K562 (cell line): Measurements from ENCODE around the gene ITGB2. TPM values are rescaled to one million over a fixed set of nuclear protein-coding genes. Genes with fewer than 3 reads are reported as not detected.

Experiments used
- ATAC-seq: fragments of 200-7000 bp; cut with Tn5 transposase; 3 replicates; pipeline ENCODE4 v1.9.1; 2020; ENCODE audit warnings: moderate library complexity
- BruUV-seq: library from RNA; stranded (reverse); fragments of 400-500 nt; replicated peaks from 2 replicates; lab custom pipeline; 2021; lab: Mats Ljungman, UMichigan
- CTCF ChIA-PET: fragments of 300-600 bp; formaldehyde crosslinking; extraction: SDS; loops from one replicate; lab custom pipeline; 2021; ENCODE audit warnings: low intra/inter-chr PET ratio; lab: Yijun Ruan, JAX
- POLR2A ChIA-PET: fragments of 300-600, 350-650 bp; sonication (Branson Sonifier 250); formaldehyde crosslinking; extraction: SDS; loops from one replicate; lab custom pipeline; 2021; ENCODE audit warnings: antibody characterized with exemption, inconsistent platforms; lab: Yijun Ruan, JAX
- DNase-seq, 4 experiments: peaks; one replicate each; pipeline versions ENCODE4 v3.0.0 to v3.0.0-alpha.2; 2011 to 2018; ENCODE audit warnings: low spot score in 3 of 4, mixed read lengths in 3 of 4; ENCODE audit errors: extremely low read depth in 1 of 4
- FAIRE-seq: peaks from 2 replicates; lab custom pipeline; 2011; peaks lifted over from hg19 to GRCh38; lab: Jason Lieb, UNC
- H2AFZ ChIP-seq: 2 replicates; pipeline ENCODE4 v1.6.0; 2011; ENCODE audit warnings: low read depth, low read length, control low read depth, inconsistent platforms
- H3K27ac ChIP-seq: fragments of 200-600 bp; 3 replicates; pipeline ENCODE4 v1.8.0; 2011; ENCODE audit warnings: low read depth, mild to moderate bottlenecking, control low read depth, inconsistent platforms, low read length, moderate library complexity, mixed read lengths; ENCODE audit errors: extremely low read depth
- H3K27me3 ChIP-seq, 2 experiments: fragments of 300-600 bp in 1 of 2; 2 replicates in 1 of 2; 3 replicates in 1 of 2; pipeline versions ENCODE4 v1.6.0 to v1.8.0; 2011; ENCODE audit warnings: inconsistent platforms in 2 of 2, low read length in 2 of 2, mild to moderate bottlenecking in 1 of 2, mixed read lengths in 1 of 2, moderate library complexity in 1 of 2; ENCODE audit not compliant: control insufficient read depth in 2 of 2, insufficient read depth in 2 of 2
- H3K36me3 ChIP-seq: fragments of 300-600 bp; 3 replicates; pipeline ENCODE4 v1.8.0; 2011; ENCODE audit warnings: mild to moderate bottlenecking, low read length, inconsistent platforms; ENCODE audit not compliant: control insufficient read depth, insufficient read depth
- H3K4me1 ChIP-seq, 2 experiments: fragments of 200-600 bp in 1 of 2; replicated peaks in 1 of 2; 2 replicates in 1 of 2; 3 replicates in 1 of 2; pipeline versions ENCODE4 v1.5.1 to v1.8.0; 2011; ENCODE audit warnings: inconsistent platforms in 2 of 2, low read length in 2 of 2, mild to moderate bottlenecking in 1 of 2, mixed read lengths in 1 of 2, moderate library complexity in 1 of 2; ENCODE audit not compliant: control insufficient read depth in 2 of 2, insufficient read depth in 2 of 2
- H3K4me2 ChIP-seq: 2 replicates; pipeline ENCODE4 v1.6.1; 2011; ENCODE audit warnings: low read length, control low read depth, inconsistent platforms, mixed read lengths; ENCODE audit not compliant: insufficient read depth
- H3K4me3 ChIP-seq: fragments of 200-600 bp; sonication (generic), shearing (Covaris generic); 2 replicates; pipeline ENCODE4 v1.5.1; 2016; ENCODE audit warnings: control low read depth, inconsistent platforms
- H3K79me2 ChIP-seq: fragments of 200-600 bp; 3 replicates; pipeline ENCODE4 v1.8.0; 2011; ENCODE audit warnings: low read length, inconsistent platforms; ENCODE audit not compliant: control insufficient read depth, insufficient read depth
- H3K9ac ChIP-seq, 2 experiments: 2 replicates each; pipeline versions ENCODE4 v1.6.0 to v1.6.1; 2011; ENCODE audit warnings: low read depth in 2 of 2, low read length in 2 of 2, control low read depth in 1 of 2, inconsistent platforms in 1 of 2, mild to moderate bottlenecking in 1 of 2, mixed read lengths in 1 of 2; ENCODE audit not compliant: insufficient read depth in 1 of 2
- H3K9me1 ChIP-seq: one replicate; pipeline ENCODE4 v1.6.0; 2011; ENCODE audit warnings: inconsistent platforms, mild to moderate bottlenecking, low read length, moderate library complexity; ENCODE audit not compliant: control insufficient read depth, insufficient read depth
- H3K9me3 ChIP-seq: replicated peaks from 2 replicates; pipeline ENCODE4 v1.5.1; 2011; ENCODE audit warnings: low read depth, low read length, inconsistent platforms; ENCODE audit not compliant: control insufficient read depth, insufficient read depth
- H4K20me1 ChIP-seq: replicated peaks from 2 replicates; pipeline ENCODE4 v1.6.1; 2011; ENCODE audit warnings: low read length, inconsistent platforms, mixed read lengths; ENCODE audit not compliant: control insufficient read depth, insufficient read depth
- BMI1 ChIP-seq: fragments of 150-350 bp; IDR thresholded peaks from 2 replicates; pipeline ENCODE4 v1.6.1; 2014; ENCODE audit warnings: low read length
- ETV6 ChIP-seq, 3 experiments: fragments of 150-350 bp in 1 of 3; sonication (generic) in 1 of 3; formaldehyde crosslinking in 1 of 3; IDR thresholded peaks; 2 replicates each; pipeline versions ENCODE4 v1.6.1 to v1.8.0; 2014 to 2022; ENCODE audit warnings: borderline replicate concordance in 2 of 3, low read depth in 2 of 3, antibody characterized with exemption in 1 of 3, low read length in 1 of 3, mild to moderate bottlenecking in 1 of 3, missing genetic modification reagents in 1 of 3
- KHSRP ChIP-seq: fragments of 450-650 bp; IDR thresholded peaks from 2 replicates; pipeline ENCODE4 v1.6.1; 2017
- MEF2A ChIP-seq: IDR thresholded peaks from 2 replicates; pipeline ENCODE4 v1.6.1; 2011; ENCODE audit warnings: low read depth, mild to moderate bottlenecking, low read length, moderate library complexity; ENCODE audit not compliant: control insufficient read depth
- MNT ChIP-seq, 2 experiments: fragments of 450-650 bp; conservative IDR thresholded peaks; 2 replicates each; pipeline ENCODE4 v1.6.1; 2017; ENCODE audit warnings: mild to moderate bottlenecking in 2 of 2, moderate library complexity in 2 of 2
- PHB ChIP-seq: fragments of 250-450 bp; sonication (Bioruptor Pico); IDR thresholded peaks from 2 replicates; pipeline ENCODE4 v1.5.0; 2021
- SPI1 ChIP-seq: IDR thresholded peaks from 2 replicates; pipeline ENCODE4 v1.6.1; 2011; ENCODE audit warnings: low read depth, low read length, control low read depth, borderline replicate concordance
- ZBED1 ChIP-seq: IDR thresholded peaks from 2 replicates; pipeline ENCODE4 v1.6.1; 2014
- ZNF41 ChIP-seq: fragments of 250-450 bp; sonication (Bioruptor Pico); conservative IDR thresholded peaks from 2 replicates; pipeline ENCODE4 v1.4.0; 2020; ENCODE audit warnings: mild to moderate bottlenecking
- WGBS: fragments of 100-300 bp; shearing (Covaris generic); methylation state at CpG from one replicate; pipeline ENCODE4 v1.1.6; 2016; ENCODE audit warnings: low coverage, mixed read lengths; ENCODE audit not compliant: insufficient coverage; ENCODE audit errors: missing lambda C conversion rate; 5-methylcytosine and 5-hydroxymethylcytosine counted together
- in situ Hi-C: fragments of 300-500 bp; cut with MboI; formaldehyde crosslinking; loops from 4 replicates; pipeline ENCODE4 v1.15.0; 2018; ENCODE audit warnings: inconsistent platforms, mixed read lengths
- intact Hi-C: fragments of 100-400 bp; cut with micrococcal nuclease; formaldehyde crosslinking; loops from 2 replicates; pipeline ENCODE4 v1.14.2; 2022
- polyA plus RNA-seq, 8 experiments: library from polyadenylated mRNA; depleted of rRNA in 4 of 8; stranded (reverse) in 5 of 8; unstranded in 3 of 8; fragments of >200 nt; fragmentation: Nextera tagmentation in 2 of 8; fragmentation: Illumina TruSeq in 1 of 8; extraction: Ambion mirVana in 2 of 8; extraction: Trizol in 1 of 8; gene quantifications; 2 replicates each; pipeline versions ENCODE4 v1.2.1 to v1.2.3, GENCODE V29; 2011 to 2014; ENCODE audit warnings: inconsistent platforms in 1 of 8, missing spikeins in 1 of 8
- total RNA-seq, 7 experiments: library from RNA; depleted of rRNA in 6 of 7; stranded (reverse); fragments of >200 nt in 6 of 7; fragmentation: Illumina TruSeq in 2 of 7; extraction: Trizol in 2 of 7; gene quantifications; 2 replicates each; pipeline versions ENCODE4 v1.2.1 to v1.2.3, GENCODE V29; 2011 to 2021; ENCODE audit warnings: low replicate concordance in 1 of 7

Gene ITGB2
- total and polyA plus RNA-seq, 9 of the 15 experiments (the other 6 are each of a cell fraction or from before 2014, with no cell fraction given), result 0.07 to 1.3 (median 0.51) TPM; not detected in 2

- peaks cover 35% of the 10 kb centered on the region for H3K79me2 ChIP-seq
- H2AFZ ChIP-seq, result no peak overlapping the region
- H3K36me3 ChIP-seq, result peaks cover 81% of the 10 kb centered on the region
- H3K27me3 ChIP-seq, result no peaks in the 10 kb centered on the region
- no TSS peak for BruUV-seq
- ChIA-PET POLR2A (interaction anchor here (0.6 to 1.4 kb wide), 4 partner anchors 9 to 179 kb away, joined by 3 to 5 read pairs (median 4); no protein-coding TSS in a partner anchor), CTCF (no interaction called here)
- H3K4me2 ChIP-seq, result no peak overlapping the region
- FAIRE-seq, result no peak
- no peak for ATAC-seq
- no peak overlapping the region for H3K9ac ChIP-seq
- H3K4me3 ChIP-seq, result no peak overlapping the region
- in situ Hi-C loops (no loop called here), intact Hi-C loops (no loop called here)
- H3K27ac ChIP-seq, result no peak overlapping the region
- H3K9me3 ChIP-seq, result no peaks in the 10 kb centered on the region
- no peak for DNase-seq
- peaks cover 6% of the 10 kb centered on the region for H3K9me1 ChIP-seq
- H4K20me1 ChIP-seq, result peaks cover 6% of the 10 kb centered on the region
- peaks cover 35 to 55% of the 10 kb centered on the region in 2 experiments for H3K4me1 ChIP-seq
- no peak for TF ChIP-seq SPI1
- TF ChIP-seq MEF2A, result no peak
- 94% methylated on average over 16 of the region's 16 CpGs for WGBS
Measured at GRCh38 chr21:44857127-44857892, 63.4 kb downstream of the ITGB2 start.

GRCh38 chr21:44856131-44856530, 64.6 kb downstream of the ITGB2 start:
- no peak overlapping the region for H3K27ac ChIP-seq
- H3K4me3 ChIP-seq, result no peak overlapping the region
- ChIA-PET CTCF (no interaction called here), POLR2A (interaction anchor here (0.6 to 1.5 kb wide), 5 partner anchors 11 to 20 kb away, joined by 3 to 6 read pairs (median 4); partner anchors contain the start of gene PTTG1IP)
- no peaks in the 10 kb centered on the region; the same call in 1 of the 2 replicates for H4K20me1 ChIP-seq
- no peaks in the 10 kb centered on the region for H3K9me3 ChIP-seq
- H3K4me2 ChIP-seq, result no peak overlapping the region
- in situ Hi-C loops, result no loop called here
- intact Hi-C loops, result no loop called here
- no peaks in the 10 kb centered on the region for H3K27me3 ChIP-seq
- H3K9me1 ChIP-seq, result peaks cover 6% of the 10 kb centered on the region
- H2AFZ ChIP-seq, result no peak overlapping the region
- WGBS, result 95% methylated on average over 15 of the region's 17 CpGs
- ATAC-seq, result no peak
- FAIRE-seq, result no peak
- H3K79me2 ChIP-seq, result peaks cover 27% of the 10 kb centered on the region
- no peak for DNase-seq
- H3K36me3 ChIP-seq, result peaks cover 82% of the 10 kb centered on the region
- no TSS peak for BruUV-seq
- H3K9ac ChIP-seq, result peak overlapping the region in 1 of 2 experiments; percentile 39; a peak in 2 of 4 replicates
- peaks cover 35 to 51% of the 10 kb centered on the region in 2 experiments for H3K4me1 ChIP-seq
- TF ChIP-seq ETV6 (IDR thresholded peaks at IDR 0.05; ENCODE audit: borderline replicate concordance in 1 of 2, low read depth in 2 of 2, low read length in 1 of 2), result no peak
- TF ChIP-seq ETV6 (CRISPR knock-in tag; IDR thresholded peaks at IDR 0.05; ENCODE audit: borderline replicate concordance), result no peak
- TF ChIP-seq PHB (CRISPR knock-in tag), result no peak
- TF ChIP-seq KHSRP, result no peak
- no peak for TF ChIP-seq ZBED1
- TF ChIP-seq MNT (conservative IDR thresholded peaks at IDR 0.05), result no peak
- TF ChIP-seq BMI1, result no peak
- TF ChIP-seq ZNF41 (CRISPR knock-in tag), result no peak
